ENCODE measurements around the gene MYO3B. TPM values are rescaled to one million over a fixed set of nuclear protein-coding genes. Genes with fewer than 3 reads are reported as not detected.
"Not testable (repeated sequence)": the region's sequence is repeated elsewhere in the genome, so short reads cannot be mapped to it uniquely, and the experiment has no call there.

The MYO3B gene
- total RNA-seq, 1 donor from 2014 or later, result not detected

DNA sequence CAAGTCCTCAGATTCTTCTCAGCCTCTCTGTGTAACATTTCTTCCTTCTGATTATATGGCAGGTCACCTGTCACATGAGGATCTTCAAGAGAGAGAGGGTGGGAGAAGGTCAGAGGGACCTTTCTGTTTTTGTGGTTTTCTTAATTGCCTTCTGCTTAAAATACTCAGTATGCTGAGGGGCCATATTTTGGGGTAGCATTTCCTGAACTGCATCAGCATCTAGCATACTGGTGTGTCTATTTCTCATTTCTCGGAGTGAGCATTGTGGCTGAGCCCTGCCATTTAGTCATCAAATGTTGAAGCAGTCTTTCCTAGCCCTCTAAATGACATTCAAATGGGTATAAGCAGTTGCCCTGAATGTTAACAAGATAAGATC, 162.7 kb downstream of the MYO3B start:
- ATAC-seq (ENCODE audit: low read depth), result no peak
- H3K4me1 Mint-ChIP-seq, result no peaks in the 10 kb centered on the region
- no peak overlapping the region for H3K27ac Mint-ChIP-seq
- TF ChIP-seq, protein P1, sequence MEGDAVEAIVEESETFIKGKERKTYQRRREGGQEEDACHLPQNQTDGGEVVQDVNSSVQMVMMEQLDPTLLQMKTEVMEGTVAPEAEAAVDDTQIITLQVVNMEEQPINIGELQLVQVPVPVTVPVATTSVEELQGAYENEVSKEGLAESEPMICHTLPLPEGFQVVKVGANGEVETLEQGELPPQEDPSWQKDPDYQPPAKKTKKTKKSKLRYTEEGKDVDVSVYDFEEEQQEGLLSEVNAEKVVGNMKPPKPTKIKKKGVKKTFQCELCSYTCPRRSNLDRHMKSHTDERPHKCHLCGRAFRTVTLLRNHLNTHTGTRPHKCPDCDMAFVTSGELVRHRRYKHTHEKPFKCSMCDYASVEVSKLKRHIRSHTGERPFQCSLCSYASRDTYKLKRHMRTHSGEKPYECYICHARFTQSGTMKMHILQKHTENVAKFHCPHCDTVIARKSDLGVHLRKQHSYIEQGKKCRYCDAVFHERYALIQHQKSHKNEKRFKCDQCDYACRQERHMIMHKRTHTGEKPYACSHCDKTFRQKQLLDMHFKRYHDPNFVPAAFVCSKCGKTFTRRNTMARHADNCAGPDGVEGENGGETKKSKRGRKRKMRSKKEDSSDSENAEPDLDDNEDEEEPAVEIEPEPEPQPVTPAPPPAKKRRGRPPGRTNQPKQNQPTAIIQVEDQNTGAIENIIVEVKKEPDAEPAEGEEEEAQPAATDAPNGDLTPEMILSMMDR (IDR thresholded peaks at IDR 0.05), result no peak
- CTCF ChIA-PET, result no interaction called here
- DNase-seq, result no peak
- POLR2A ChIA-PET, result no interaction called here
- H3K9me3 Mint-ChIP-seq, result no peaks in the 10 kb centered on the region
- no peaks in the 10 kb centered on the region for H3K36me3 Mint-ChIP-seq (ENCODE audit: low read depth)
- H3K27me3 Mint-ChIP-seq, result no peaks in the 10 kb centered on the region
- no peak overlapping the region for H3K4me3 Mint-ChIP-seq
- intact Hi-C loops (cut with micrococcal nuclease), result no loop called here

DNA sequence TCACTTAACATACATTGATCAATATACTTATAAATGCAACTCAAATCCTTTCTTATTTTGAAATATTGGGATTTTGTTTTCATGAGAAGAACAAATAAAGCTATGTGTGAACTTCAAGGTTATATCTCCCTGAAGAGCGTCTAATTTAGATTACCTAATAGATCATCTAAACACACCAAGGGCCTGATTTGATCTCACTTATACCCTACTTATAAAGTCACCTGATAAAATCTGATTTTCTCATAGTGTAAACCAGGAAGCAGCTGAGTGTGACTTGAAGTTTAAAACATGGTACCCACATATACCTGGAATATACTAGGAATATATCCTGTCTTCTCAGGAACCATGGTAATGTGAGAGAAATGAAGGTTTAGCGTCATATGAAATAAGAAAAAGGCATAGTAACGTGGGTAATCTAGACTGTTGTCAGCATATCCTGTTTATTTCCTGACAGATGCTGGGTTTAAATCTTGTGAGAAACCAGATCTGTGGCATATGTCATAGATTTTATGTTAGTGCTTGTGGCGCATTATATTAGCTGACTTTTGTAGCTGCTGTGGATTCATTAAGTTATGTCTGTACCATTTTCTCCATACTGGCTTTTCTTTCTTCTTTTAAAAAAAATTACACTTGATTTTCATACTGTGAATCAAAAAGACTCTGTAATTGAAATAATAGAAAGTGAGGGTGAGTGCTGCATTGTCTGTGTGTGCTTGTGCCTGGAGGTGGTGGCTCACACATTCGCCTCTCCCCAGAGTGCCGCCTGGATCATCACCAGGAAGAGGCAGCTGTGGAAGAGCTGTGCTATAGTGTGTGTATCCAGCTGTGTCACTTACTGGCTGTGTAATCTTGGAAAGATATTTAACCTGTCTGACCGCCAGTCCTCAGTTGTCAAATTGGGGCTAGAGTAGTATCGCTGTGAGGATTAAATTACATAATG, 164.0 kb downstream of the MYO3B start:
- intact Hi-C loops (cut with micrococcal nuclease), result no loop called here
- ChIA-PET POLR2A (no interaction called here), CTCF (no interaction called here)
- H3K27ac Mint-ChIP-seq, result no peak overlapping the region
- no peak overlapping the region for H3K4me3 Mint-ChIP-seq
- ATAC-seq (ENCODE audit: low read depth), result no peak
- H3K36me3 Mint-ChIP-seq (ENCODE audit: low read depth), result no peaks in the 10 kb centered on the region
- no peaks in the 10 kb centered on the region for H3K9me3 Mint-ChIP-seq
- no peaks in the 10 kb centered on the region for H3K27me3 Mint-ChIP-seq
- TF ChIP-seq, protein P1 (IDR thresholded peaks at IDR 0.05), result no peak
- no peak for DNase-seq
- no peaks in the 10 kb centered on the region for H3K4me1 Mint-ChIP-seq

DNA sequence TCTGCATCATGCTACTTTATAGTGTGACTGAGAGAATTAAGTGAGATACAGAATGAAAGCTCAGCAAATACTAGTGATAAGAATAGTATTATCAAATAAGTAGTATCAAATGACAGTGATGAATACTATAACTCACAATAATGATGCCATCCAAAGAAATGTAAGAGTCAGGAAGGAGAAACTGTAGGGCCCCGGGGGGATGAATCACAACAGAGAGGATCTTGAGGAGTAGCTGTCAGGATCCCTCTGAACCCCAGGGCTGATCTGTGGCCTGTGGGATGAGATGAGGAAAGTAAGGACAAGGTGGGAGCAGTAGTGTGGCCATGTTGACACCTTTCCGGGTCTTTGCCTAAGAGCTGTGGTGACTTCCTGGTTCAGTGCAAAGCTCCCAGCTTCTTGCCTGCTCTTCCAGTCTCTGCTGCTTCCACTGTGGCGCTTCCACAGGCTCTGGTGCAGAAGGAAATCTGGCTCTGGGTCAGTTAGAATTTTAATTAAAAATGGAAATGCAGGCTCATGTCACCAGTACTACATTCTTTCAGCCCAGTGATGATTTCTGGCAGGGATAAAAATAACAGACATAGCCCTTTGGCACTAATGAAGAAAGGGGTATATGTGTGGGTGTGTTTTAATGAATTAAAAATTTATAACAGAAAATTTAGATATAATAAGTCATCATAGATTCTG, 166.9 kb downstream of the MYO3B start:
- ChIA-PET POLR2A (no interaction called here), CTCF (no interaction called here)
- no peak overlapping the region for H3K4me3 Mint-ChIP-seq
- intact Hi-C loops (cut with micrococcal nuclease), result no loop called here
- ATAC-seq (ENCODE audit: low read depth), result no peak
- H3K27ac Mint-ChIP-seq, result no peak overlapping the region
- H3K36me3 Mint-ChIP-seq (ENCODE audit: low read depth), result no peaks in the 10 kb centered on the region
- no peak for DNase-seq
- no peaks in the 10 kb centered on the region for H3K9me3 Mint-ChIP-seq
- H3K4me1 Mint-ChIP-seq, result no peaks in the 10 kb centered on the region
- TF ChIP-seq, protein P1 (IDR thresholded peaks at IDR 0.05), result no peak
- H3K27me3 Mint-ChIP-seq, result peaks cover 1% of the 10 kb centered on the region

DNA sequence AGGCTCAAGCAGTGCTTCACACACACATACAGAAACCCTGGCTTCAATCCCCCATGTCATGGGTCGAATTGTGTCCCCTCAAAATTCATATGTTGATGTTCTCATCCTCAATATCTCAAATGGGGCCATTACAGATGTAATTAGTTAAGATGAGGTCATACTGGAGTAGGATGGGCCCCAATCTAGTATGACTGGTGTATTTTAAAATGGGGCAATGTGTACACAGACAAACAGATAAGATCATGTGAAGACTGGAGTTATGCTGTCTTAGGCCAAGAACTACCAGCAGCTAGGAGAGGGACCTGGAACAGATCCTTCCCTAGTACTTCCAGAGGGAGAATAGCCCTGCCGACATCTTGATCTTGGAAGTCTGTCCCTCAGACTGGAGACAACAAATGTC, 167.7 kb downstream of the MYO3B start:
- CTCF ChIA-PET, result no interaction called here
- ATAC-seq (ENCODE audit: low read depth) (no peak), DNase-seq (no peak)
- Mint-ChIP-seq H3K27me3 (peaks cover 1% of the 10 kb centered on the region), H3K4me1 (no peaks in the 10 kb centered on the region), H3K27ac (no peak overlapping the region), H3K36me3 (ENCODE audit: low read depth) (no peaks in the 10 kb centered on the region), H3K9me3 (no peaks in the 10 kb centered on the region), H3K4me3 (no peak overlapping the region)
- intact Hi-C loops (cut with micrococcal nuclease), result no loop called here
- TF ChIP-seq, protein P1 (IDR thresholded peaks at IDR 0.05), result no peak
- POLR2A ChIA-PET, result no interaction called here

DNA sequence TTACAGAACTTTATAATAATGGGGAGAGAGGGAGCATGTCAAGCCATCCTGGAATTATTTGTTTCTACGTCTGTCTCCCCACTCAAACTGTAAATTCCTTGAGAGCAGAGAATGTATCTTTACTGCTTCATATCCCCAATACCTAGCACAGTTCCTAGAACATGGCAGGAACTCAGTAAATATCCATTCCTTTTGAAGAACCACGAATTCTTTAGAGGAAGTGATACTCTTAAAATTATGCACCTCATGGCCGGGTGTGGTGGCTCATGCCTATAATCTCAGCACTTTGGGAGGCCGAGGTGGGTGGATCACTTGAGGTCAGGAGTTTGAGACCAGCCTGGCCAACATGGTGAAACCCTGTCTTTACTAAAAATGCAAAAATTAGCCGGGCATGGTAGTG, 171.3 kb downstream of the MYO3B start:
- H3K27ac Mint-ChIP-seq; DNase-seq; POLR2A ChIA-PET; H3K9me3 Mint-ChIP-seq; ATAC-seq (ENCODE audit: low read depth); H3K4me1 Mint-ChIP-seq; CTCF ChIA-PET; intact Hi-C loops (cut with micrococcal nuclease); H3K36me3 Mint-ChIP-seq (ENCODE audit: low read depth); H3K27me3 Mint-ChIP-seq; H3K4me3 Mint-ChIP-seq: not testable (repeated sequence)

Data from activated B cell treated with CpG ODN at 0.5 μM for 24 hours (primary cell).